Activated B cell treated with CpG ODN at 0.5 μM for 24 hours (primary cell): Measurements from ENCODE around the gene MAML3. TPM values are rescaled to one million over a fixed set of nuclear protein-coding genes. Genes with fewer than 3 reads are reported as not detected.

Source experiments
- ATAC-seq: fragments of 200-7000 bp; cut with Tn5 transposase; one replicate; pipeline ENCODE4 v1.10.0; 2021; ENCODE audit warnings: low read depth, mild to moderate bottlenecking, moderate library complexity
- CTCF ChIA-PET: fragments of 350-600 bp; sonication (Branson Sonifier 250); formaldehyde crosslinking; loops from one replicate; lab custom pipeline; 2021; ENCODE audit warnings: antibody characterized with exemption; lab: Charles Lee
- POLR2A ChIA-PET: fragments of 350-600 bp; sonication (Branson Sonifier 250); formaldehyde crosslinking; loops from one replicate; lab custom pipeline; 2021; ENCODE audit warnings: antibody characterized with exemption; lab: Charles Lee
- DNase-seq: peaks from one replicate; pipeline ENCODE4 v3.0.0; 2022
- H3K27ac Mint-ChIP-seq: one replicate; pipeline ENCODE4 v1.8.0; 2020; ENCODE audit warnings: mixed read lengths
- H3K27me3 Mint-ChIP-seq: one replicate; pipeline ENCODE4 v1.8.0; 2021; ENCODE audit warnings: mixed read lengths
- H3K36me3 Mint-ChIP-seq: one replicate; pipeline ENCODE4 v1.8.0; 2021; ENCODE audit warnings: low read depth, mixed read lengths
- H3K4me1 Mint-ChIP-seq: one replicate; pipeline ENCODE4 v1.8.0; 2021; ENCODE audit warnings: mixed read lengths
- H3K4me3 Mint-ChIP-seq: one replicate; pipeline ENCODE4 v1.8.0; 2020; ENCODE audit warnings: mild to moderate bottlenecking, mixed read lengths
- H3K9me3 Mint-ChIP-seq: one replicate; pipeline ENCODE4 v1.8.0; 2020; ENCODE audit warnings: mixed read lengths
- intact Hi-C: fragments of 100-400 bp; cut with micrococcal nuclease; formaldehyde crosslinking; loops from one replicate; pipeline ENCODE4 v1.15.1; 2024
- total RNA-seq: library from RNA; stranded (reverse); gene quantifications from 2 replicates; pipeline ENCODE4 v1.2.3, GENCODE V29; 2022
- TF ChIP-seq, protein P1 (sequence below): fragments of 200-600 bp; IDR thresholded peaks from one replicate; pipeline ENCODE4 v1.8.0; 2022; ENCODE audit warnings: antibody characterized with exemption, mild to moderate bottlenecking

MAML3 gene
- total RNA-seq, 1 donor from 2014 or later = 2.6 TPM

- no peak for ATAC-seq
- Mint-ChIP-seq H3K9me3 (no peaks in the 10 kb centered on the region), H3K27ac (no peak overlapping the region), H3K4me1 (no peaks in the 10 kb centered on the region), H3K36me3 (no peaks in the 10 kb centered on the region), H3K4me3 (no peak overlapping the region), H3K27me3 (no peaks in the 10 kb centered on the region)
- intact Hi-C loops = no loop called here
- POLR2A ChIA-PET = no interaction called here
- CTCF ChIA-PET = no interaction called here
- DNase-seq = no peak
- TF ChIP-seq, protein P1, sequence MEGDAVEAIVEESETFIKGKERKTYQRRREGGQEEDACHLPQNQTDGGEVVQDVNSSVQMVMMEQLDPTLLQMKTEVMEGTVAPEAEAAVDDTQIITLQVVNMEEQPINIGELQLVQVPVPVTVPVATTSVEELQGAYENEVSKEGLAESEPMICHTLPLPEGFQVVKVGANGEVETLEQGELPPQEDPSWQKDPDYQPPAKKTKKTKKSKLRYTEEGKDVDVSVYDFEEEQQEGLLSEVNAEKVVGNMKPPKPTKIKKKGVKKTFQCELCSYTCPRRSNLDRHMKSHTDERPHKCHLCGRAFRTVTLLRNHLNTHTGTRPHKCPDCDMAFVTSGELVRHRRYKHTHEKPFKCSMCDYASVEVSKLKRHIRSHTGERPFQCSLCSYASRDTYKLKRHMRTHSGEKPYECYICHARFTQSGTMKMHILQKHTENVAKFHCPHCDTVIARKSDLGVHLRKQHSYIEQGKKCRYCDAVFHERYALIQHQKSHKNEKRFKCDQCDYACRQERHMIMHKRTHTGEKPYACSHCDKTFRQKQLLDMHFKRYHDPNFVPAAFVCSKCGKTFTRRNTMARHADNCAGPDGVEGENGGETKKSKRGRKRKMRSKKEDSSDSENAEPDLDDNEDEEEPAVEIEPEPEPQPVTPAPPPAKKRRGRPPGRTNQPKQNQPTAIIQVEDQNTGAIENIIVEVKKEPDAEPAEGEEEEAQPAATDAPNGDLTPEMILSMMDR = no peak
Observed at GRCh38 chr4:139718833-139719232, 435.2 kb downstream of the MAML3 start.

DNA sequence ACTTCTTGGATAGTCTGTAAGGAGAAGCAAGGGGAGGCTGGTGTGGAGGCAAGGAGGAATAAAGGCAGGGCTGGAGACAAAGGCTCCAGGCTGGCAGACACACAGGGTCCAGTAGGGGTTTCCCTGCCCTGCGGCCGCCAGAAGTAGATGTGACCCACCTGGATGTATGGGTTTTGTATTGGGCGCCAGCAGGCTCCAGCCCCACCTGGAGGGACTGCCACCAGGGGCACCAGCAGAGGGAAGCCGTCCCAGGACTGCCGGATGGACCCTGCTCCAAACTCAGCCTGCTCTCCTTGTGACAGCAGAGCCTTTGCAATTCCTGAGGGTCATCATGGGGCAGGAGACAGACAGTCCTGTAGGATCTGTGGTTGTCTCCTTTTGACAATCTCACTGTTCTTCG lies 435.6 kb downstream of the MAML3 start:
- Mint-ChIP-seq H3K27ac (no peak overlapping the region), H3K36me3 (no peaks in the 10 kb centered on the region), H3K4me3 (no peak overlapping the region), H3K4me1 (no peaks in the 10 kb centered on the region), H3K9me3 (no peaks in the 10 kb centered on the region), H3K27me3 (no peaks in the 10 kb centered on the region)
- DNase-seq = no peak
- ChIA-PET CTCF (no interaction called here), POLR2A (no interaction called here)
- intact Hi-C loops = no loop called here
- TF ChIP-seq, protein P1 = no peak
- ATAC-seq = no peak

DNA sequence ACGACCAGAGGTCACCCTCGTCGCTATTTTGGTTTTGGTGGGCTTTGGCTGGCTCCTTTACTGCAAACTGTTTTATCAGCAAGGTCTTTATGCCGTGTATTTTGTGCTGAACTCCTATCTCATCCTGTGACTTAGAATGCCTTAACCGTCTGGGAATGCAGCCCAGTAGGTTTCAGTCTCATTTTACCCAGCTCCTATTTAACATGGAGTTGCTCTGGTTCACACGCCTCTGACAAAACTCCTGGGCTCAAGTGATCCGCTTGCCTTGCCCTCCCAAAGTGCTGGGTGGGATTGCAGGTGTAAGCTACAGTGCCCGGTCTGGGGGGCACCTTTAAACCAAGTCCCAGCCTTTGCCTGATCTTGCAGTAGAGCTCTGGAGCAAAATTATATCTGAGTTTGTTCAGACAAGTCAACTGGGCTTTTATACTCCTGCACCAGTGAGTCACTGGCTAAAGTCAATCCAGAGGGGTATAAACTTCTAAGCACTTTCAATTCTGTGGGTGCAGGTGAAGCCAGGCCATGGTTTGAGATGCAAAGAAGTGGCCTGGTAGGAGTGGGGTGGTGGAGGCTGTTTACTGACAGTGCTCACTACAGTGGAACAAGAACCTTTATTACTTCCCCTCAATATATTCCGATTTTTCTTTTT lies 438.1 kb downstream of the MAML3 start:
- POLR2A ChIA-PET = no interaction called here
- Mint-ChIP-seq H3K4me3 (no peak overlapping the region), H3K4me1 (no peaks in the 10 kb centered on the region), H3K9me3 (no peaks in the 10 kb centered on the region), H3K27me3 (no peaks in the 10 kb centered on the region), H3K27ac (no peak overlapping the region), H3K36me3 (no peaks in the 10 kb centered on the region)
- ATAC-seq = no peak
- CTCF ChIA-PET = interaction anchor here (0.7 kb wide), 1 partner anchor 644 kb away, joined by 4 read pairs; no protein-coding TSS in a partner anchor
- TF ChIP-seq, protein P1 = no peak
- no peak for DNase-seq
- intact Hi-C loops = no loop called here

- intact Hi-C loops = no loop called here
- DNase-seq = no peak
- no peaks in the 10 kb centered on the region for H3K9me3 Mint-ChIP-seq
- no peak for ATAC-seq
- H3K27ac Mint-ChIP-seq = no peak overlapping the region
- CTCF ChIA-PET = no interaction called here
- TF ChIP-seq, protein P1 = no peak
- POLR2A ChIA-PET = no interaction called here
- no peak overlapping the region for H3K4me3 Mint-ChIP-seq
- H3K27me3 Mint-ChIP-seq = no peaks in the 10 kb centered on the region
- no peaks in the 10 kb centered on the region for H3K36me3 Mint-ChIP-seq
- H3K4me1 Mint-ChIP-seq = no peaks in the 10 kb centered on the region
Observed at GRCh38 chr4:139712882-139713281, 441.1 kb downstream of the MAML3 start.

GRCh38 chr4:139711461-139711860 lies 442.5 kb downstream of the MAML3 start:
- no peak for DNase-seq
- ATAC-seq = no peak
- intact Hi-C loops = no loop called here
- Mint-ChIP-seq H3K9me3 (no peaks in the 10 kb centered on the region), H3K27ac (no peak overlapping the region), H3K4me3 (no peak overlapping the region), H3K36me3 (no peaks in the 10 kb centered on the region), H3K27me3 (no peaks in the 10 kb centered on the region), H3K4me1 (no peaks in the 10 kb centered on the region)
- TF ChIP-seq, protein P1 = no peak
- CTCF ChIA-PET = no interaction called here
- POLR2A ChIA-PET = no interaction called here
